ENCODE results near the gene ATP5F1D. TPM values are rescaled to one million over a fixed set of nuclear protein-coding genes. Genes with fewer than 3 reads are reported as not detected.

Gene ATP5F1D
- total and polyA plus RNA-seq, 2 of the 8 experiments (the other 6 are each of a cell fraction or from before 2014, with no cell fraction given) = 174 to 249 TPM

- TF ChIP-seq CBX8 (IDR thresholded peaks at IDR 0.05; ENCODE audit: borderline replicate concordance, low read depth, low read length) (no peak), YY1 (IDR thresholded peaks at IDR 0.05; ENCODE audit: low read depth, low read length) (no peak), ZNF274 (IDR thresholded peaks at IDR 0.05; ENCODE audit: borderline replicate concordance, extremely low read depth, low read length) (no peak), TEAD4 (IDR thresholded peaks at IDR 0.05; ENCODE audit: low read depth, low read length) (no peak), EP300 (IDR thresholded peaks at IDR 0.05; ENCODE audit: borderline replicate concordance in 1 of 2, low read depth in 2 of 2, low read length in 2 of 2) (0 out of 3 replicates have a peak, but pooled peaks of 1 of the 2 experiments have one; percentile 2), SP4 (IDR thresholded peaks at IDR 0.05; ENCODE audit: low read length) (peak; percentile 89), CREB1 (IDR thresholded peaks at IDR 0.05) (peak; percentile 92), ASH2L (IDR thresholded peaks at IDR 0.05; ENCODE audit: low read length) (peak; percentile 56), SP2 (IDR thresholded peaks at IDR 0.05; ENCODE audit: low read length) (no peak), RAD21 (IDR thresholded peaks at IDR 0.05 in 1 of 2, conservative IDR thresholded peaks at IDR 0.05 in 1 of 2; ENCODE audit: low read depth in 2 of 2, low read length in 2 of 2) (no peak), RBBP5 (IDR thresholded peaks at IDR 0.05; ENCODE audit: borderline replicate concordance, low read depth, low read length) (no peak; the same call in 1 of the 2 replicates), SIRT6 (IDR thresholded peaks at IDR 0.05; ENCODE audit: low read length) (no peak), E2F6 (IDR thresholded peaks at IDR 0.05) (no peak), SP1 (IDR thresholded peaks at IDR 0.05; ENCODE audit: low read depth, low read length) (peak; percentile 44), KDM4A (IDR thresholded peaks at IDR 0.05; ENCODE audit: low read depth, low read length, severe bottlenecking) (peak; percentile 54), TAF1 (IDR thresholded peaks at IDR 0.05; ENCODE audit: low read depth, low read length) (peak; percentile 70; the same call in 1 of the 2 replicates), CBX5 (IDR thresholded peaks at IDR 0.05; ENCODE audit: low read depth, low read length) (no peak), BCL11A (IDR thresholded peaks at IDR 0.05; ENCODE audit: low read depth in 2 of 2, low read length in 2 of 2) (no peak), NRF1 (IDR thresholded peaks at IDR 0.05; ENCODE audit: low read depth, low read length) (no peak), BRCA1 (IDR thresholded peaks at IDR 0.05; ENCODE audit: low read depth, low read length) (no peak), GTF2F1 (IDR thresholded peaks at IDR 0.05; ENCODE audit: borderline replicate concordance, low read depth, low read length) (no peak), SUZ12 (IDR thresholded peaks at IDR 0.05; ENCODE audit: low read length) (no peak), KDM1A (IDR thresholded peaks at IDR 0.05; ENCODE audit: borderline replicate concordance, low read length) (no peak), SIX5 (IDR thresholded peaks at IDR 0.05; ENCODE audit: low read depth, low read length) (no peak)
- TF ChIP-seq, protein P1, sequence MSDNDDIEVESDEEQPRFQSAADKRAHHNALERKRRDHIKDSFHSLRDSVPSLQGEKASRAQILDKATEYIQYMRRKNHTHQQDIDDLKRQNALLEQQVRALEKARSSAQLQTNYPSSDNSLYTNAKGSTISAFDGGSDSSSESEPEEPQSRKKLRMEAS (IDR thresholded peaks at IDR 0.05) = peak; percentile 65; the same call in 1 of the 2 replicates
Observed at GRCh38 chr19:1275260-1275975, 33.9 kb downstream of the ATP5F1D start, which contains the start of gene FAM174C (continued).

All from H1 (cell line).